B cell (primary cell): ENCODE results near the gene IL22RA2. TPM values are rescaled to one million over a fixed set of nuclear protein-coding genes. Genes with fewer than 3 reads are reported as not detected.
A peak's percentile ranks its signal among the peaks of the same experiment; 100 is the strongest.

Source experiments
- ATAC-seq: fragments of 200-7000 bp; cut with Tn5 transposase; one replicate; pipeline ENCODE4 v1.10.0; 2021; ENCODE audit warnings: low read depth, mild to moderate bottlenecking, moderate number of reproducible peaks, moderate library complexity
- CTCF ChIA-PET: fragments of 350-600 bp; sonication (Branson Sonifier 250); formaldehyde crosslinking; loops from one replicate; lab custom pipeline; 2021; ENCODE audit warnings: antibody characterized with exemption, inconsistent platforms; lab: Charles Lee
- POLR2A ChIA-PET: fragments of 350-600 bp; sonication (Branson Sonifier 250); formaldehyde crosslinking; loops from one replicate; lab custom pipeline; 2021; ENCODE audit warnings: antibody characterized with exemption; lab: Charles Lee
- DNase-seq: peaks from one replicate; pipeline ENCODE4 v3.0.0; 2013
- H2AFZ ChIP-seq: 2 replicates; pipeline ENCODE4 v1.6.1; 2012; ENCODE audit warnings: mild to moderate bottlenecking, low read depth, low read length; ENCODE audit not compliant: insufficient read depth, poor library complexity, severe bottlenecking
- H3K27ac ChIP-seq, 2 donors: 1 replicate in 1 of 2; 2 replicates in 1 of 2; pipeline ENCODE4 v1.5.1; 2012 to 2013; ENCODE audit warnings: low read length in 2 of 2, mild to moderate bottlenecking in 2 of 2, moderate library complexity in 1 of 2
- H3K27me3 ChIP-seq, 4 experiments: fragments of 200-600 bp in 1 of 4; sonication (generic) in 1 of 4; replicated peaks in 1 of 4; 1 replicate in 2 of 4; 2 replicates in 2 of 4; pipeline versions ENCODE4 v1.6.1 to v1.7.0; 2013 to 2016; ENCODE audit warnings: low read length in 3 of 4, mild to moderate bottlenecking in 2 of 4, mixed read lengths in 1 of 4, moderate library complexity in 1 of 4; ENCODE audit not compliant: insufficient read depth in 4 of 4, control insufficient read depth in 3 of 4; ENCODE audit errors: control extremely low read depth in 1 of 4
- H3K36me3 ChIP-seq, 2 experiments: replicated peaks in 1 of 2; 1 replicate in 1 of 2; 2 replicates in 1 of 2; pipeline versions ENCODE4 v1.6.1 to v1.7.1; 2013; ENCODE audit warnings: low read length in 1 of 2; ENCODE audit not compliant: insufficient read depth in 2 of 2, control insufficient read depth in 1 of 2; ENCODE audit errors: control extremely low read depth in 1 of 2, extremely low read depth in 1 of 2
- H3K4me1 ChIP-seq, 2 donors: fragments of 200-600 bp in 1 of 2; sonication (generic) in 1 of 2; 1 replicate in 1 of 2; 2 replicates in 1 of 2; pipeline versions ENCODE4 v1.5.1 to v1.6.1; 2013 to 2017; ENCODE audit warnings: low read length in 2 of 2; ENCODE audit not compliant: control insufficient read depth in 2 of 2, insufficient read depth in 2 of 2
- H3K4me2 ChIP-seq: replicated peaks from 2 replicates; pipeline ENCODE3; 2012; ENCODE audit warnings: mild to moderate bottlenecking, low read depth, low read length; ENCODE audit not compliant: poor library complexity, severe bottlenecking
- H3K4me3 ChIP-seq, 5 experiments: fragments of 200-600 bp in 1 of 5; sonication (generic) in 1 of 5; 1 replicate in 3 of 5; 2 replicates in 2 of 5; pipeline versions ENCODE4 v1.5.1 to v1.7.0; 2011 to 2016; ENCODE audit warnings: low read length in 4 of 5, mild to moderate bottlenecking in 4 of 5, low read depth in 2 of 5, control low read depth in 1 of 5, moderate library complexity in 1 of 5; ENCODE audit not compliant: insufficient read depth in 1 of 5; ENCODE audit errors: control extremely low read depth in 1 of 5, extremely low read depth in 1 of 5
- H3K79me2 ChIP-seq: fragments of 200-600 bp; sonication (generic); one replicate; pipeline ENCODE4 v1.6.0; 2016; ENCODE audit warnings: low read length; ENCODE audit not compliant: control insufficient read depth, insufficient read depth
- H3K9ac ChIP-seq: fragments of 200-600 bp; sonication (generic); 2 replicates; pipeline ENCODE4 v1.6.1; 2017; ENCODE audit warnings: mild to moderate bottlenecking, low read length, moderate library complexity
- H3K9me3 ChIP-seq, 3 donors: one replicate each; pipeline versions ENCODE4 v1.6.1 to v1.7.1; 2013; ENCODE audit warnings: low read length in 2 of 3; ENCODE audit not compliant: control insufficient read depth in 2 of 3, insufficient read depth in 1 of 3; ENCODE audit errors: control extremely low read depth in 1 of 3
- H4K20me1 ChIP-seq: 2 replicates; pipeline ENCODE4 v1.6.0; 2012; ENCODE audit warnings: mild to moderate bottlenecking, low read length; ENCODE audit not compliant: insufficient read depth, control insufficient read depth, poor library complexity, severe bottlenecking
- H3K27ac Mint-ChIP-seq: one replicate; pipeline ENCODE4 v1.8.0; 2021; ENCODE audit warnings: mixed read lengths
- H3K27me3 Mint-ChIP-seq: one replicate; pipeline ENCODE4 v1.8.0; 2021; ENCODE audit warnings: mixed read lengths
- H3K4me1 Mint-ChIP-seq: one replicate; pipeline ENCODE4 v1.8.0; 2021; ENCODE audit warnings: mixed read lengths
- H3K4me3 Mint-ChIP-seq: one replicate; pipeline ENCODE4 v1.8.0; 2021; ENCODE audit warnings: mixed read lengths
- H3K9me3 Mint-ChIP-seq: one replicate; pipeline ENCODE4 v1.8.0; 2022; ENCODE audit warnings: mixed read lengths; ENCODE audit not compliant: insufficient read depth
- EZH2 ChIP-seq: IDR thresholded peaks from 2 replicates; pipeline ENCODE4 v1.6.1; 2012; ENCODE audit warnings: borderline replicate concordance, low read depth, mild to moderate bottlenecking, moderate library complexity, low read length; ENCODE audit not compliant: insufficient read depth, poor library complexity, severe bottlenecking
- WGBS: methylation state at CpG from one replicate; pipeline ENCODE4 v1.1.5; 2013; ENCODE audit warnings: missing lambda C conversion rate; ENCODE audit not compliant: insufficient coverage; 5-methylcytosine and 5-hydroxymethylcytosine counted together
- intact Hi-C: fragments of 100-400 bp; cut with micrococcal nuclease; formaldehyde crosslinking; loops from one replicate; pipeline ENCODE4 v1.10.0; 2022
- polyA plus RNA-seq: library from polyadenylated mRNA; depleted of rRNA; stranded (reverse); fragments of >200 nt; gene quantifications from 2 replicates; pipeline ENCODE4 v1.2.3, GENCODE V29; 2012
- total RNA-seq, 2 donors: library from RNA; stranded (reverse); fragments of 120-200 nt in 1 of 2; gene quantifications; 1 replicate in 1 of 2; 2 replicates in 1 of 2; pipeline versions ENCODE4 v1.2.3 to v1.2.4, GENCODE V29; 2013 to 2022
- TF ChIP-seq, protein P1 (sequence below): fragments of 200-600 bp; IDR thresholded peaks from one replicate; pipeline ENCODE4 v1.8.0; 2022; ENCODE audit warnings: antibody characterized with exemption, mild to moderate bottlenecking

The IL22RA2 gene
- total and polyA plus RNA-seq, 2 donors (not counting 1 experiment from before 2014, with no cell fraction given) = not detected

DNA sequence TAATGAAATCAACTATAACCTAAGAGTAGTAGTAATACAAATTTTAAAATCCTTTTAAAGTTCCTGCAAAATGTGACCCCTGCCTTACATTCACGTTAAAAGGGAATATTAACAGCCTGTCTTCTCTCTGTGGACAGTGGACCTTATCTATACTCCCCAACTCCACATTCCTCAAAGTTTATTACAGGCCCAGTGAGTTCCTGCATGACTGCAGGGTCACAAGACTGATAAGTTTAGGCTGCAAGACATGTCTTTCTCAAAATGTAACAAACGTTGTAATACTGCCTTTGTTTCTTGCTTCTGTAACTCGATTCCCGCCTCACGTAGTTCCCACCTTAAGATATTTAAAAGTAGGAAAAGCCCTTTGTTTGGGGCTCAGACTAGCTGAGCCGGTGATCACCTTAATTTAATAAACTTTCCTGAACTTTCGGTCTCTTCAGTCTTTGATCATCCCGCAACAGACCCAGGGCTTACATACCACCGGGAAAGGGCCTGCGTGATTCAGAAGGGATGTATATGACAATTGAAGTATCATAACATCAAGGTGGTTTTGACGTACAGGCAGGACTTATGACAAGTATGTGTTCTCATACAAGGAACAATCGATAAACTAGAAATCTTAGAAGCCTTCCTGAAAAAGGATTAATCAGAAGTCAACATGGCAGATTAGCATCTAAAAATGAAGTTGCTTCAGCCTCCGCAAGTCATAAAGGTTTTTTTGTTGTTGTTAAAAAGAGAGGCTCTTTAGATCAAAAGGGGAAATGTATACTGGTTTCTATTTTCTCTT lies 3.0 kb downstream of the IL22RA2 start:
- DNase-seq (peak; percentile 20), ATAC-seq (no peak)
- Histone ChIP-seq H3K9ac (peak overlapping the region; percentile 15), H3K4me3 (no peak overlapping the region), H4K20me1 (no peaks in the 10 kb centered on the region), H3K79me2 (no peaks in the 10 kb centered on the region), H3K27ac (peak overlapping the region; percentile 77 to 87), H3K9me3 (peaks cover 0 to 8% (median 4%) of the 10 kb centered on the region in 3 donors), H3K4me1 (peaks cover 67 to 75% of the 10 kb centered on the region in 2 donors), H3K36me3 (no peaks in the 10 kb centered on the region), H2AFZ (peak overlapping the region; percentile 69), H3K4me2 (peak overlapping the region; percentile 65), H3K27me3 (no peaks in the 10 kb centered on the region)
- TF ChIP-seq, protein P1, sequence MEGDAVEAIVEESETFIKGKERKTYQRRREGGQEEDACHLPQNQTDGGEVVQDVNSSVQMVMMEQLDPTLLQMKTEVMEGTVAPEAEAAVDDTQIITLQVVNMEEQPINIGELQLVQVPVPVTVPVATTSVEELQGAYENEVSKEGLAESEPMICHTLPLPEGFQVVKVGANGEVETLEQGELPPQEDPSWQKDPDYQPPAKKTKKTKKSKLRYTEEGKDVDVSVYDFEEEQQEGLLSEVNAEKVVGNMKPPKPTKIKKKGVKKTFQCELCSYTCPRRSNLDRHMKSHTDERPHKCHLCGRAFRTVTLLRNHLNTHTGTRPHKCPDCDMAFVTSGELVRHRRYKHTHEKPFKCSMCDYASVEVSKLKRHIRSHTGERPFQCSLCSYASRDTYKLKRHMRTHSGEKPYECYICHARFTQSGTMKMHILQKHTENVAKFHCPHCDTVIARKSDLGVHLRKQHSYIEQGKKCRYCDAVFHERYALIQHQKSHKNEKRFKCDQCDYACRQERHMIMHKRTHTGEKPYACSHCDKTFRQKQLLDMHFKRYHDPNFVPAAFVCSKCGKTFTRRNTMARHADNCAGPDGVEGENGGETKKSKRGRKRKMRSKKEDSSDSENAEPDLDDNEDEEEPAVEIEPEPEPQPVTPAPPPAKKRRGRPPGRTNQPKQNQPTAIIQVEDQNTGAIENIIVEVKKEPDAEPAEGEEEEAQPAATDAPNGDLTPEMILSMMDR = no peak
- TF ChIP-seq EZH2 = no peak
- peak overlapping the region; percentile 71 for H3K4me3 Mint-ChIP-seq
- H3K9me3 Mint-ChIP-seq = peaks cover 2% of the 10 kb centered on the region
- 91% methylated on average over 4 of the region's 13 CpGs for WGBS
- ChIA-PET CTCF (interaction anchor here (0.6 to 10.3 kb wide), 6 partner anchors 9 to 540 kb away, joined by 3 to 265 read pairs (median 6); no protein-coding TSS in a partner anchor), POLR2A (interaction anchor here (0.6 to 1.6 kb wide), 3 partner anchors 16 to 64 kb away, joined by 5 to 12 read pairs (median 5); no protein-coding TSS in a partner anchor)
- intact Hi-C loops = no loop called here
- no peaks in the 10 kb centered on the region for H3K27me3 Mint-ChIP-seq
- peaks cover 79% of the 10 kb centered on the region for H3K4me1 Mint-ChIP-seq
- H3K27ac Mint-ChIP-seq = peak overlapping the region; percentile 93
